Liver (tissue), 3 donors: ENCODE data around the gene TGFBI.

Experiments
- RAD21 ChIP-seq, 2 donors: IDR thresholded peaks; 2 replicates each; pipeline ENCODE4 v1.6.1; 2016; ENCODE audit warnings: antibody characterized with exemption in 2 of 2, mild to moderate bottlenecking in 2 of 2
- TF ChIP-seq, protein P1 (sequence below): fragments of 150-350 bp; IDR thresholded peaks from 2 replicates; pipeline ENCODE4 v1.5.1; 2017; ENCODE audit warnings: improper control_type of control experiment, low read depth, low read length; ENCODE audit not compliant: missing input control
- TF ChIP-seq, protein P2 (sequence below): IDR thresholded peaks from 2 replicates; pipeline ENCODE4 v1.6.1; 2016; ENCODE audit warnings: antibody characterized with exemption, mild to moderate bottlenecking
- donor health status: healthy.
- donor health status: healthy.

DNA sequence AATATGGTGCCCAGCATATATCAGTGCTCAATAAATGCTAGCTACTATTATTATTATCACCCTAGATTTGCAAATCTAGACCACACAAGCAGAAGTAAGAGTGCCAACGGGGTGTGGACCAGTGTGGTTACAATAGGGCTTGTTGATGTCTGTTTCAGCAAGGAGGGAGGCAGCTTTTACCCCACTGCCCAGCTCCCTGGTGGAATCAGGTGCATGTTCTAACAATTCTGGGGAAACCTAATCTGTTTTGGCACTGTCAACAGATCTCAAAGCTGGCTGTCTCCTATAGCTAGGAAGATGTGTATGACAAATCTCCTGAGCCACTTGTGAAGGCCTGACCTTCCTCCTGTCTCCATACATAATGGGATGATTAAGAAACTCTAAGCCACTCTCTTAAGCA, 5.7 kb downstream of the TGFBI start:
- TF ChIP-seq, protein P1, sequence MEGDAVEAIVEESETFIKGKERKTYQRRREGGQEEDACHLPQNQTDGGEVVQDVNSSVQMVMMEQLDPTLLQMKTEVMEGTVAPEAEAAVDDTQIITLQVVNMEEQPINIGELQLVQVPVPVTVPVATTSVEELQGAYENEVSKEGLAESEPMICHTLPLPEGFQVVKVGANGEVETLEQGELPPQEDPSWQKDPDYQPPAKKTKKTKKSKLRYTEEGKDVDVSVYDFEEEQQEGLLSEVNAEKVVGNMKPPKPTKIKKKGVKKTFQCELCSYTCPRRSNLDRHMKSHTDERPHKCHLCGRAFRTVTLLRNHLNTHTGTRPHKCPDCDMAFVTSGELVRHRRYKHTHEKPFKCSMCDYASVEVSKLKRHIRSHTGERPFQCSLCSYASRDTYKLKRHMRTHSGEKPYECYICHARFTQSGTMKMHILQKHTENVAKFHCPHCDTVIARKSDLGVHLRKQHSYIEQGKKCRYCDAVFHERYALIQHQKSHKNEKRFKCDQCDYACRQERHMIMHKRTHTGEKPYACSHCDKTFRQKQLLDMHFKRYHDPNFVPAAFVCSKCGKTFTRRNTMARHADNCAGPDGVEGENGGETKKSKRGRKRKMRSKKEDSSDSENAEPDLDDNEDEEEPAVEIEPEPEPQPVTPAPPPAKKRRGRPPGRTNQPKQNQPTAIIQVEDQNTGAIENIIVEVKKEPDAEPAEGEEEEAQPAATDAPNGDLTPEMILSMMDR = no peak
- TF ChIP-seq, protein P2, sequence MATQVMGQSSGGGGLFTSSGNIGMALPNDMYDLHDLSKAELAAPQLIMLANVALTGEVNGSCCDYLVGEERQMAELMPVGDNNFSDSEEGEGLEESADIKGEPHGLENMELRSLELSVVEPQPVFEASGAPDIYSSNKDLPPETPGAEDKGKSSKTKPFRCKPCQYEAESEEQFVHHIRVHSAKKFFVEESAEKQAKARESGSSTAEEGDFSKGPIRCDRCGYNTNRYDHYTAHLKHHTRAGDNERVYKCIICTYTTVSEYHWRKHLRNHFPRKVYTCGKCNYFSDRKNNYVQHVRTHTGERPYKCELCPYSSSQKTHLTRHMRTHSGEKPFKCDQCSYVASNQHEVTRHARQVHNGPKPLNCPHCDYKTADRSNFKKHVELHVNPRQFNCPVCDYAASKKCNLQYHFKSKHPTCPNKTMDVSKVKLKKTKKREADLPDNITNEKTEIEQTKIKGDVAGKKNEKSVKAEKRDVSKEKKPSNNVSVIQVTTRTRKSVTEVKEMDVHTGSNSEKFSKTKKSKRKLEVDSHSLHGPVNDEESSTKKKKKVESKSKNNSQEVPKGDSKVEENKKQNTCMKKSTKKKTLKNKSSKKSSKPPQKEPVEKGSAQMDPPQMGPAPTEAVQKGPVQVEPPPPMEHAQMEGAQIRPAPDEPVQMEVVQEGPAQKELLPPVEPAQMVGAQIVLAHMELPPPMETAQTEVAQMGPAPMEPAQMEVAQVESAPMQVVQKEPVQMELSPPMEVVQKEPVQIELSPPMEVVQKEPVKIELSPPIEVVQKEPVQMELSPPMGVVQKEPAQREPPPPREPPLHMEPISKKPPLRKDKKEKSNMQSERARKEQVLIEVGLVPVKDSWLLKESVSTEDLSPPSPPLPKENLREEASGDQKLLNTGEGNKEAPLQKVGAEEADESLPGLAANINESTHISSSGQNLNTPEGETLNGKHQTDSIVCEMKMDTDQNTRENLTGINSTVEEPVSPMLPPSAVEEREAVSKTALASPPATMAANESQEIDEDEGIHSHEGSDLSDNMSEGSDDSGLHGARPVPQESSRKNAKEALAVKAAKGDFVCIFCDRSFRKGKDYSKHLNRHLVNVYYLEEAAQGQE = no peak
- no peak for TF ChIP-seq RAD21 (IDR thresholded peaks at IDR 0.05)
